ENCODE measurements around the gene DBX1.
"Not testable (repeated sequence)": the region's sequence is repeated elsewhere in the genome, so short reads cannot be mapped to it uniquely, and the experiment has no call there.

Gene DBX1

DNA sequence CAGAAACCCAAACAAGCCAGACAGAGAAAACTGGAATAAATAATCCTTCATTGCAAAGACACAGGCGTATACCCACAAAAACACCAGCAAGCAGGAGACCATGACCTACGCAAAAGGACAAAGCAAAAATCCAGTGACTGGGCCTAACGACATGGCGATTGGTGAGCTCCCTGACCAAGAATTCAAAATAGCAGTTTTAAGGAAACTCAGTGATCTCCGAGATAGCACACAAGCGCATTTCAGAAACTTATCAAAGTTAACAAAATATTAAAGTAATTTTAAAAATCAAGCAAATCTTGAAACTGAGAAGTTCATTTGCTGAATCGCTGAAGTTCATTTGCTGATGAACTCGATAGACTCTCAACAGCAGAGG is 27.6 kb downstream of the DBX1 start:
- Histone ChIP-seq H3K4me1 (ENCODE audit: low read length) (no peaks in the 10 kb centered on the region), H3K9me3 (replicated peaks; ENCODE audit: insufficient read depth, low read length) (no peaks in the 10 kb centered on the region), H3K4me3 (ENCODE audit: low read length) (peak overlapping the region; percentile 65), H3K36me3 (replicated peaks; ENCODE audit: insufficient read depth, low read length) (no peaks in the 10 kb centered on the region), H3K9me2 (replicated peaks; ENCODE audit: insufficient read depth, low read length) (no peaks in the 10 kb centered on the region), H4K20me1 (ENCODE audit: insufficient read depth, low read length) (no peaks in the 10 kb centered on the region), H3K27ac (ENCODE audit: low read length) (no peak overlapping the region), H3K4me2 (ENCODE audit: low read depth, low read length) (peak overlapping the region; percentile 92), H2AFZ (ENCODE audit: low read length) (peak overlapping the region; percentile 94; the same call in 1 of the 2 replicates), H3K79me2 (ENCODE audit: low read length) (no peaks in the 10 kb centered on the region), H3F3A (ENCODE audit: insufficient read depth, low read length) (no peaks in the 10 kb centered on the region), H3K27me3 (replicated peaks; ENCODE audit: insufficient read depth, low read length) (no peaks in the 10 kb centered on the region), H3K9ac (ENCODE audit: low read length) (no peak overlapping the region)
- TF ChIP-seq EZH2phosphoT487 (IDR thresholded peaks at IDR 0.05; ENCODE audit: low read length) = no peak
- TF ChIP-seq, protein P1, sequence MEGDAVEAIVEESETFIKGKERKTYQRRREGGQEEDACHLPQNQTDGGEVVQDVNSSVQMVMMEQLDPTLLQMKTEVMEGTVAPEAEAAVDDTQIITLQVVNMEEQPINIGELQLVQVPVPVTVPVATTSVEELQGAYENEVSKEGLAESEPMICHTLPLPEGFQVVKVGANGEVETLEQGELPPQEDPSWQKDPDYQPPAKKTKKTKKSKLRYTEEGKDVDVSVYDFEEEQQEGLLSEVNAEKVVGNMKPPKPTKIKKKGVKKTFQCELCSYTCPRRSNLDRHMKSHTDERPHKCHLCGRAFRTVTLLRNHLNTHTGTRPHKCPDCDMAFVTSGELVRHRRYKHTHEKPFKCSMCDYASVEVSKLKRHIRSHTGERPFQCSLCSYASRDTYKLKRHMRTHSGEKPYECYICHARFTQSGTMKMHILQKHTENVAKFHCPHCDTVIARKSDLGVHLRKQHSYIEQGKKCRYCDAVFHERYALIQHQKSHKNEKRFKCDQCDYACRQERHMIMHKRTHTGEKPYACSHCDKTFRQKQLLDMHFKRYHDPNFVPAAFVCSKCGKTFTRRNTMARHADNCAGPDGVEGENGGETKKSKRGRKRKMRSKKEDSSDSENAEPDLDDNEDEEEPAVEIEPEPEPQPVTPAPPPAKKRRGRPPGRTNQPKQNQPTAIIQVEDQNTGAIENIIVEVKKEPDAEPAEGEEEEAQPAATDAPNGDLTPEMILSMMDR (IDR thresholded peaks at IDR 0.05; ENCODE audit: low read length) = no peak
- DNase-seq = no peak

DNA sequence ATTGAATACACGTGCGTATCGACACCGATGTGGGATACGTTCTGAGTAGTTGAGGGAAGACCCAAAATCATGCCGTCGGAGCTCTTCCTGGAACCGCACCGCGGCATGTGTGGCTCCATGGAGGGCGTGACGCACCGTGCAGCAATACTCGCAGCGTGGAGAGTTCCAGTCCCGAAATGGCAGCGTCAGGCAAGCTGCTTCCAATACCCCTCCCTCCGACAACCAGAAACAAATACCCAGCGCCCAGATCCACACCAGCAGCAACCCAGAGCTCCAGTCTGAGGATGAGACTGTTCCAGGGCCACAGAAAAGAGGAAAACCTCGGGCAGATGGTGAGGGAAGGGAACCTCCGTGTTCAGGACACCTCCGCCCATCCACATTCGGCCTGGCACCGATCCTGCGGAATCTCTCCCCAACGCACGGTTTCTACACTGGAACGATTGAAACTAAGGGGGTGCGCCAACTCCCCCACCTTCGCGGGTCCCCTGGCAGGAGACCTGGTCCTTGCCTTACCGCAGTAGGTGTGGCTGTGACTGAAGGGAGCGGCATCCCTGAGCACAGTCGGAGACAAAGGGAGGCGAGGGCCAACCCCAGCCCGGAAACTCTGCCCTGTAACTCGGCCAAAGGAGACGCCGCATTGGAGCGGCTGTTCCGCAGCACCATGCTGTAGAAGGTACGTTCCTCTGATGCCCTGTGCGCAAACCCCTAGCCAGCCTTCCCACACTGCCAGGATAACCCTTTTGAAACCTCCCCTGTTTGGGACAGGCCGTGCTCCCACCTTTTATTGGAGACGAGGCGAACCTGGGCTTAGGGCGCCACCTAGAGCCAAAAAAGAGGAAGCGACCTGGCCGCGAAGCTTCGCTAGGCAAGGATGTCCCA is 28.2 kb downstream of the DBX1 start:
- H3K36me3 ChIP-seq (replicated peaks; ENCODE audit: insufficient read depth, low read length) = no peaks in the 10 kb centered on the region
- TF ChIP-seq, protein P1 (IDR thresholded peaks at IDR 0.05; ENCODE audit: low read length) = peak; percentile 89
- no peak for TF ChIP-seq EZH2 (optimal IDR thresholded peaks at IDR 0.05; ENCODE audit: low read depth, low read length)
- TF ChIP-seq EZH2phosphoT487 (IDR thresholded peaks at IDR 0.05; ENCODE audit: low read length) = no peak
- no peaks in the 10 kb centered on the region for H3K27me3 ChIP-seq (replicated peaks; ENCODE audit: insufficient read depth, low read length)
- no peaks in the 10 kb centered on the region for H3K4me1 ChIP-seq (ENCODE audit: low read length)
- H3K4me2 ChIP-seq (ENCODE audit: low read depth, low read length) = peak overlapping the region; percentile 92
- H3K9ac ChIP-seq (ENCODE audit: low read length) = peak overlapping the region; percentile 22; the same call in 1 of the 2 replicates
- no peak overlapping the region for H3K27ac ChIP-seq (ENCODE audit: low read length)
- H4K20me1 ChIP-seq (ENCODE audit: insufficient read depth, low read length) = no peaks in the 10 kb centered on the region
- peak overlapping the region; percentile 65 for H3K4me3 ChIP-seq (ENCODE audit: low read length)
- no peaks in the 10 kb centered on the region for H3K9me3 ChIP-seq (replicated peaks; ENCODE audit: insufficient read depth, low read length)
- peak overlapping the region; percentile 94 for H2AFZ ChIP-seq (ENCODE audit: low read length)
- H3K79me2 ChIP-seq (ENCODE audit: low read length) = no peaks in the 10 kb centered on the region
- H3K9me2 ChIP-seq (replicated peaks; ENCODE audit: insufficient read depth, low read length) = no peaks in the 10 kb centered on the region
- peak; percentile 45 for DNase-seq
- H3F3A ChIP-seq (ENCODE audit: insufficient read depth, low read length) = no peaks in the 10 kb centered on the region

DNA sequence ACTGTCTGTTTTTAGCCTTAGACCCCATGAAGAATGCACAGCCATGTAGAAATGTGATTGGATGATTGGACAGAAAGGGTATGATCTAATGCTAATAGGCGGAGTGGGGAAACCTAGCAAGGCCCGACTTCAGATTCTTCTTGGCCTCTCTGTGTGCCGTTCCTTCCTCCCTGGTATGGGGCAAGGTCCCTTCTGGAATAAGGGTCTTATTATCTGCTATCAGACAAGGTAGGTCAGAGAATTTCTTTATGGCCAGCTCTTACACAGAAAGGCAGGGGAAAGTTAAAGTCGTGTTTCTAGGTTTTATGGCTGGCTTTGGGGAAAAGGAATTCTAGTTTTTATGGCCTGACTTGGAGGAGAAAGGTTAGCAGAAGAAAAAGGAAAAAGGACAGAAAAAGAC is 30.6 kb downstream of the DBX1 start:
- no peak overlapping the region for H3K9ac ChIP-seq (ENCODE audit: low read length)
- no peaks in the 10 kb centered on the region for H3K27me3 ChIP-seq (replicated peaks; ENCODE audit: insufficient read depth, low read length)
- H3K4me3 ChIP-seq (ENCODE audit: low read length) = no peak overlapping the region
- TF ChIP-seq EZH2 (optimal IDR thresholded peaks at IDR 0.05; ENCODE audit: low read depth, low read length) = no peak
- TF ChIP-seq, protein P1 (IDR thresholded peaks at IDR 0.05; ENCODE audit: low read length) = no peak
- no peak for TF ChIP-seq EZH2phosphoT487 (IDR thresholded peaks at IDR 0.05; ENCODE audit: low read length)
- H3K4me1 ChIP-seq (ENCODE audit: low read length) = no peaks in the 10 kb centered on the region
- H3K9me3 ChIP-seq (replicated peaks; ENCODE audit: insufficient read depth, low read length) = no peaks in the 10 kb centered on the region
- DNase-seq = no peak
- no peaks in the 10 kb centered on the region for H4K20me1 ChIP-seq (ENCODE audit: insufficient read depth, low read length)
- H3K79me2 ChIP-seq (ENCODE audit: low read length) = no peaks in the 10 kb centered on the region
- no peak overlapping the region for H3K27ac ChIP-seq (ENCODE audit: low read length)
- no peaks in the 10 kb centered on the region for H3K9me2 ChIP-seq (replicated peaks; ENCODE audit: insufficient read depth, low read length)
- no peaks in the 10 kb centered on the region for H3F3A ChIP-seq (ENCODE audit: insufficient read depth, low read length)
- no peak overlapping the region for H3K4me2 ChIP-seq (ENCODE audit: low read depth, low read length)
- H2AFZ ChIP-seq (ENCODE audit: low read length) = no peak overlapping the region
- H3K36me3 ChIP-seq (replicated peaks; ENCODE audit: insufficient read depth, low read length) = no peaks in the 10 kb centered on the region

DNA sequence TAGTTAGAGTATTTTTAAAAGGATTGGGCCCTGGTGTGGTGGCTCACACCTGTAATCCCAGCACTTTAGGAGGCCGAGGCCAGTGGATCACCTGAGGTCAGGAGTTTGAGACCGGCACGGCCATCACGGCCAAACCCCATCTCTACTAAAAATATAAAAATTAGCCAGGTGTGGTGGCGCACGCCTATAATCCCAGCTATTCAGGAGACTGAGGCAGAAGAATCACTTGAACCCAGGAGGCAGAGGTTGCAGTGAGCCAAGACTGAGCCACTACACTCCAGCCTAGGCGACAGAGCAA is 31.8 kb downstream of the DBX1 start:
- H3K4me1 ChIP-seq (ENCODE audit: low read length); DNase-seq; H3F3A ChIP-seq (ENCODE audit: insufficient read depth, low read length); H3K36me3 ChIP-seq (replicated peaks; ENCODE audit: insufficient read depth, low read length); H3K9ac ChIP-seq (ENCODE audit: low read length); H2AFZ ChIP-seq (ENCODE audit: low read length); H3K27ac ChIP-seq (ENCODE audit: low read length); H3K4me2 ChIP-seq (ENCODE audit: low read depth, low read length); H4K20me1 ChIP-seq (ENCODE audit: insufficient read depth, low read length); H3K9me3 ChIP-seq (replicated peaks; ENCODE audit: insufficient read depth, low read length); H3K27me3 ChIP-seq (replicated peaks; ENCODE audit: insufficient read depth, low read length); H3K4me3 ChIP-seq (ENCODE audit: low read length); H3K79me2 ChIP-seq (ENCODE audit: low read length); H3K9me2 ChIP-seq (replicated peaks; ENCODE audit: insufficient read depth, low read length): not testable (repeated sequence)
